SW 1271 (cell line): ENCODE results near the gene GNA14.
"Not testable (repeated sequence)": the region's sequence is repeated elsewhere in the genome, so short reads cannot be mapped to it uniquely, and the experiment has no call there.

ENCODE experiments used
- DNase-seq, 2 experiments: peaks; one replicate each; lab custom pipeline; 2025; lab: John Stamatoyannopoulos, UW

The GNA14 gene

GRCh38 chr9:77489405-77490163 is 158.5 kb downstream of the GNA14 start:
- DNase-seq = not testable (repeated sequence)

- DNase-seq = peak in 1 of 2 experiments; percentile 39
Observed at GRCh38 chr9:77488439-77489126, 159.5 kb downstream of the GNA14 start.

GRCh38 chr9:77486968-77487367 is 161.2 kb downstream of the GNA14 start:
- DNase-seq = no peak

GRCh38 chr9:77486463-77486862 is 161.7 kb downstream of the GNA14 start:
- no peak for DNase-seq

GRCh38 chr9:77475641-77476473 is 172.3 kb downstream of the GNA14 start:
- no peak for DNase-seq

GRCh38 chr9:77474936-77475335 is 173.2 kb downstream of the GNA14 start:
- no peak for DNase-seq

- no peak for DNase-seq
Observed at GRCh38 chr9:77472646-77473045, 175.5 kb downstream of the GNA14 start.

- no peak for DNase-seq
Observed at GRCh38 chr9:77471572-77471971, 176.6 kb downstream of the GNA14 start.

GRCh38 chr9:77469515-77470231 is 178.4 kb downstream of the GNA14 start:
- DNase-seq = no peak

GRCh38 chr9:77464661-77465060 is 183.5 kb downstream of the GNA14 start:
- no peak for DNase-seq

- DNase-seq = no peak
Observed at GRCh38 chr9:77463151-77463550, 185.0 kb downstream of the GNA14 start.

GRCh38 chr9:77462066-77462465 is 186.1 kb downstream of the GNA14 start:
- no peak for DNase-seq

- DNase-seq = no peak
Observed at GRCh38 chr9:77460938-77461337, 187.2 kb downstream of the GNA14 start.

- peak; percentile 9 to 72 for DNase-seq
Observed at GRCh38 chr9:77457916-77458592, 190.1 kb downstream of the GNA14 start.

- DNase-seq = peak; percentile 59 to 69
Observed at GRCh38 chr9:77456829-77457437, 191.2 kb downstream of the GNA14 start.

- DNase-seq = peak; percentile 16 to 41
Observed at GRCh38 chr9:77455312-77455927, 192.7 kb downstream of the GNA14 start.

GRCh38 chr9:77454663-77455062 is 193.5 kb downstream of the GNA14 start:
- no peak for DNase-seq

- no peak for DNase-seq
Observed at GRCh38 chr9:77453825-77454647, 194.1 kb downstream of the GNA14 start.

GRCh38 chr9:77451507-77451906 is 196.6 kb downstream of the GNA14 start:
- DNase-seq = no peak

GRCh38 chr9:77450085-77450475 is 198.0 kb downstream of the GNA14 start:
- no peak for DNase-seq
